ENCODE measurements around the gene PRELID2.

The PRELID2 gene

DNA sequence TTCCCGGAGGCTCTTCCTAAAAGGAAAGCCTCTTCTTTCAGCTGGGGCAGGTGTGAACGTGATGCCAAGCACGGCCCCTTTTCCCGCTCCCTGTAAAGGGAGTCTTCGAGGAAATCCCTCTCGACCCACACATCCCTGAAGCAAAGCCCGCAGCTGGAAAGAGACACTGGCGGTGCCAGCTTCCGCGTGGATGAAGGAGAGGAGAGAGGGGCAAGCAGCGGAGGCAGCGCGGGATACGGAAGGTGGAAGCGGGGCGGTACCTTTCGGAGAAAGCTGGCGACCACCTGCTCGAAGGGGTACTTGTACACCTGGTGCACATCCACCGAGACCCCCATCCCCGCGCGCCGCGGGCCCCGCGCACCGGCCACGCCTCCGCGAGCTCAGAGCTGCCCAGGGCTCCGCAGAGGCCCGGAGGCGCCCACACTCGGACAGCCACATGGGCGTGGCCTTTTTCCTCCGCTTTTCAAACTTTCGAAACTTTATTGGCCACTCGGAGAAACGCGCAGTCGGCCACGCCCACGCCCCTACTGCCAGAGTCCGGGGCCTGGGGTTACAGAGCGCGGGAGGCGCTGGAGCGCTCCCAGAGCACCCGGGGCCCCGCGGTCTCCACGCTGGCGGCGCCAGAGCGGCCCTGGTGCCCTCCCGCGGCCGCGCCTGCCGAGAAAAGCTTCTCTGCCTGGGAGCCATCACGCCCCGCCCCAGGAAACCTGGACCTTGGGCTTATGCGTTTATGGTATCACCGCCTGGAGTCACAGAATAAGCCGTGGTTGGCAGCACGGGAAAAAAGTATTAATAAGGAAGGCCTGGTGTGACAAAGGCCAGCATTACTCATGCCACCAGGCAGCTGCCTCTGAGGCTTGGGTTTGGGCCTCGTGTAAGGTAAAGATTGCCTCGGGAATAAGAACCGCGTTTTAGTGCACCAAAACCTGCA is at the start of gene PRELID2:
Gene PRELID2, minus strand, starts transcription at position 426 of the 931 bp plus-strand sequence. Its CDS starts 91 bp downstream, at position 335.
- peak; percentile 59 to 72 for ATAC-seq

DNA sequence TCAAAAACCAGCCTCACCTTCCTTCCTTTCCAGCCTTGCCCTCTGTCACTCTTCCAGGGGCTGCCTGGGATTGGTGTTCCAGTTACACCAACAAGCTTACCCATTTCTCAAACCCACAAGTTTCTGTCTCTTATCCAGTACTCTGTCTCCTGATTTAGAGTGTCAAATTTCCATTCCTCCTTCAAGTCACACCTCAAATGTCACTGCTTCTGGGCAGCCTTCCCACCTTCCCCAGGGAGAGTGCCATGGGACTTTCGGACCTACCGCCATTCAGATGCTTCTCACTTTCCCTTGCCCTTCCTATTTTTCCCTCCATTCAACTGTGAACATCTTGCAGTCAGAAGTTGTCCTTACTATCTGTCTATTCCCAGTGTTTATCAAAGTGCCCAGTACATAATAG is 39.6 kb upstream of the PRELID2 start:
- ATAC-seq, result no peak

DNA sequence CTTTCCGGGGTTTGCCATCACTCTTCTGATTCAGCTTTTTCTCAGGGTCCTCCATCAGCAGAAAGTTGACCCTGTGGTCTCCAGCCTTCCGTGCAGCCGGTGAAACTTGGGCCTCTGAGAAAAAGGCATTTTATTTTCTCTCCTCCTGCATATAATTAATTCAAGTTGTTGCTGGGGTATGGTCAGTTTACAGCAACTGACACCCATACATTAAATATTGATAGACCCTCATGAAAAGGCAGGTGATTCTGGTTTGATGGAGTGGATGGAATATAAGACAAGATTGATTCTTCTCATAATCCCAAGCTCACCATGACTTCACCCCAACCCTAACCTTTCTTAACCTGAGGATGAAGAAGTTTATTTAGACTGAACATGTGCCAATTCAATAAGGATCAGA is 37.8 kb upstream of the PRELID2 start, which contains the start of gene GRXCR2:
Gene GRXCR2, minus strand, starts transcription at position 101 of the 400 bp plus-strand sequence. Its CDS starts 46 bp downstream, at position 55.
- ATAC-seq, result no peak

DNA sequence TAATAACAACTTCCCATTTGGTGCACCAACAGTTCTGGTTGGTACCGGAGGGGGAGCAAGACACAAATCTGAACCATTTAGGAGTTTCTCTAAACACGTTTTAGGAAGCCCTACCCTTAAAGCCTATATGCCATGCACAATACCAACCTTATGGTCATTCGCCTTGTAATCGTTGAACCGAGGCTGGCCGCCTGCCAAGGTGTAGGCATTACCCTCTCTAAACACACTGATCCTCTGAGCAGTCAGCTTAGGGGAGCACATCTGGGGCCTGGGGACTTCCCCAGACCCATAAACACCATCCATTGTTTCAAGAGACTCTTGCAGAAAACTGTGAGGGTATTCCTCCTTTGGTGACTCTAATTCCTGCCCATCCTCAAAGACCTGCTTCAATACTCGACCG is 37.3 kb upstream of the PRELID2 start:
- ATAC-seq, result no peak

DNA sequence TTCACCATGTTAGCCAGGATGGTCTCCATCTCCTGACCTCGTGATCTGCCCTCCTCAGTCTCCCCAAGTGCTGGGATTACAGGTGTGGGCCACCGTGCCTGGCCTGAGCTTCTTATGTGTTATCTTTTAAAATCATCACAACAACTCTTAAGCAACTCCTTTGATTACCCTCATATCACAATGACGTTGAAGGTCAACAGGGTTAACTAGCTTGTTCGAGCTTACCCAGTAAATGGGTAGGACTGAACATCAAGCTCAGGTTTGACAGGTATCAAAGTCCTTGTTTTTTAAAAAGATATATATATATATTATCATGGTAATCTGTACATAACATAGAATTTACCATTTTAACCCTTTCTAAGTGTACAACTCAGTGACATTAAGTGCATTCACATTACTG is 34.6 kb upstream of the PRELID2 start:
- ATAC-seq, result no peak

DNA sequence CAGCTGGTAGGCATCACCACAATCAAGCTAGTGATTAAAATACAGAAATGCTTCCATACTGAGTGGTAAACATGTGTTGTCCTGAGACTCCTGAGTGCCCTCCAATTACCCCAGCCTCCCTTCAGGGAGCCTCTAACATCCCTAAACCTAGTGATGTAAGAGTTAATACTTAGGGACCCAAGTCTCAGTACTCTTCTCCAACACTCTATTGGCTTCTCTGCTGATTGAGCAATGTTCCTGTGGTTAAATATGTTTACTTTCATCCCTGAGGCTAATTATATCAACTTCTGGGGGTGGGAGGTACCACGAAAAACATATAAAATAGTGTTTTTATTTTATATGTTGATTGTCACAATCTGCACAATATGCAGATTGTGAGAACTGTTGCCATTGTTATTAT is 32.7 kb upstream of the PRELID2 start:
- ATAC-seq, result no peak

DNA sequence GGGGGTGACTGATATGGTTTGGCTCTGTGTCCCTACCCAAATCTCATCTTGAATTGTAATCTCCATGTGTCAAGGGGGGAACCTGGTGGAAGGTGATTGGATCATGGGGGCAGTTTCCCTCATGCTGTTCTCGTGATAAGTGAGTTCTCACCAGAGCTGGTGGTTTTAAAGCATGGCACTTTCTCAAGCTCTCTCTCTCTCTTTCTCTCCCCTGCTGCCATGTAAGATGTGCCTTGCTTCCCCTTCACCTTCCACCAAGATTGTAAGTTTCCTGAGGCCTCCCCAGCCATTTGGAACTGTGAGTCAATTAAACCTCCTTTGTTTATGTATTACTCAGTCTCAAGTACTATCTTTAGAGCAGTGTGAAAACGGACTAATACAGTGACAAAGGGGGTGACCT is 29.3 kb upstream of the PRELID2 start:
- ATAC-seq, result peak in 1 of 2 donors; percentile 25

DNA sequence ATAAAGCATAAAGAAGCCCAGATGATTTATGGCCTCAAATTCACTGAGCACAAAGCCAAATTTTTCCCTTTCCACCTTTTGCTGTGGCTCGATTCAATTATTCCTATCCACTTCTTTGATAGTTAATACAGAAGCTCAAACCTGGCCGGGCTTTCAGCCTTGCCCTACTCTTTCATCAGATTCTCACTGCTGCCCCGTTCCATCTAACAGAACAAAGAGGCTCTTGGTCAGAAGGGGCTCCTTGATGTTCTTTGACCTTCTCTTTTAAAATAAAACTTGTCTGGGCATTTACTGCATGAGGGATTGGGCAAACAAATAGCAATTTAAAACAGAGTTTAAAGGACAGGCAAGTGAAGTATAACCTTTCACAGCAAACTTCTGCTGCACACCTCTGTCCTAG is 27.9 kb upstream of the PRELID2 start:
- no peak for ATAC-seq

DNA sequence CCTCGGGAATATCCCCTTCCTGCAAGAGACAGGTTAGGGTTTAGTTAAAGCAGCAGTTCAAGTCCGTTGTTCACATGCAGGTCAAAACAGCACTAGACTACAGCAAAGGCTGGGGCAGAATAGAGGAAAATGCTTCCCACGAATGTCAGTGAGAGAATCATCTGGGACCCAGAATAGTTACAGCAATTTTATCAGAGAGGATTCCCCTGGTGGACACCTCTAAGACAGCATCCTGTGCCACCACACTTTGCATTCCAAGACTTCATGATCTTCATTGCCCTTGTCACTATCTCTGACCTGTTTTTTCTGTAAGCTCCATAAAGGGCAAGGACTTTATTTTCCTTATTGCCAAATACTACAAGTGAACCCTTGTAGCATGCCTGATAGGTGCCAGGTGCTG is 24.8 kb upstream of the PRELID2 start:
- ATAC-seq, result no peak

DNA sequence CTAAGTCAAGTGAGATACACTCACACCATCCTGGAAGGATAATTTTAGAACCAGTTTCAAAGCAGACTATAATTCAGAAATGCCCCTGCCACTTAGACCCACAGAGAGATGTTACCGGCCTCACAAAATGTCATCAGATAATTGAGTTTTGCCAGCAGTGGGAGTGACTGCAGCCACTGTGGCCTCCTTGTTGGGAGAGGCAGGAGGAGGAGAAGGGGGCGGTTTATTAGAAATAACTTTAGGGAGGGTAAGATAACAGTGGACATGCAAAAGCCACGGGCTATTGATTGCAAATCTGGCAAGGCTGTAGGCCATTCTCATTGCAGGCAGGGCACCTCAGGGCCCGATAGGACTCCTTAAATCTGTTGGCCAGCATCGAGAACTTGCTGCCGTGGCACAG is 24.3 kb upstream of the PRELID2 start:
- ATAC-seq, result no peak

DNA sequence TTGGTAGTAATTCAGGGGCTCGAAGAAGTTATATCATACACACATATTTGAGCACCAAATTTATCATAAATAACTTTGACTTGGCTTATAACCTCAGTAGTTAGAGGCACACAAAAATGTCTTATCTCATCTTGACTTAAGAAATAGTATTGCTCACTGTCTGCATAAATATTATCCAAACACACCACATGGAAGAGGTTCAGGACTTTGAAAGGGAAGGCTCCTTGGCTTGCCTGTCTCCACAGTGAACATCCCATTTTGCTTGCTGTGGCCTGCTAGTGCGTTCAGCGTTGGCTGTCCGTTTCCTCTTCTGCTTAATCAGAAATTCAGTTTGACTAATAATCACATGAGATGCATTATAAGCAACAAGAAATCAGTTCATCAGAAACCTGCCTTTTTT is 23.8 kb upstream of the PRELID2 start:
- ATAC-seq, result no peak

DNA sequence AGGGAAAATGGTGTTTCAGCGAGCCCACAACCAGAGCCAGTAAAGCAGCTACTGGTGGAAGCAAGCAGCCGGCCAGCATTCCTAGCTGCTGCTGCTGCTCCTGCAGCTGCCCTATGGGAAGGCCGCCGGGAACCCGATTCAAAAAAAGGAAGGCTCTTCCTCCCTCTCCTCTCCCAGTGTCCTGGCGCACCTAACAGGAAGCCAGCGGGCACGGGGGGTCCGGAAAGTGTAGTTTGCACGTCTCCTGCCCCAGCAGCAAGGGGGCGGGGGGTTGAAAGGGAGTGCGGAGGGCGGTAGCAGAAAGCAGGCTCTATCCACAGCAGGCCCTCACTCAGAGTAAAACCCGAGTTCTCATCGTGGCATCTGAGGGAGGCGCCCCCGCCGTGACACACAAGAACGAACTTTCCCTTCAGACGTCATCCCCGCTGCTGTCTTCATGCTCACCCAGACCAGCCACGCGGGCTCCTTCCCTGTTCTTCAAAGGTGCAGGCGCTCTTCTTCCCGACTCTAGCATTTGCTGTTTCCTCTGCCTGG is 21.2 kb upstream of the PRELID2 start:
- ATAC-seq, result peak; percentile 45 to 58

DNA sequence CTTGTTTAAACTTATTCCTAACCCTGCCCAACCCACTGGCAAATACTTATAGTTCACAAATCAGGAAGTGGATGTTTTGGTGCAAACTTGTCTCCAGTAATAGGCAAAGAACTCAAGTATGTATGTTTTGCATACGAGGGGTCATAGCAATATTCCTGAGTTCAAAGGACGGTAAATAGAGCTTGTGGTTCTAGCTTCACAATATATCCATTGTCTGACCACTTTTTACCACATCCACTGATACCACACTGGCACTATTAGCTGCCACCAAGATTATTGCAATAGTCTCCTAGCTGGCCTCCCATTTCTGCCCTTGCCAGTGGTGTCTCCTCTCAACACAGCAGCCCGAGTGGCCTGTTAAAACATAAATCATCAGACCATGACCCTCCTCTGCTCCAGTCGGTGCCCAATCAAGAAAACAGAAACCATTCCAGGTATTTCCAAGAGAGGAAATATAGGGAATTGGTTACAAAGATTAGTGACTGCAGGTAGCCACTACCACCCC is 20.7 kb upstream of the PRELID2 start:
- ATAC-seq, result no peak

DNA sequence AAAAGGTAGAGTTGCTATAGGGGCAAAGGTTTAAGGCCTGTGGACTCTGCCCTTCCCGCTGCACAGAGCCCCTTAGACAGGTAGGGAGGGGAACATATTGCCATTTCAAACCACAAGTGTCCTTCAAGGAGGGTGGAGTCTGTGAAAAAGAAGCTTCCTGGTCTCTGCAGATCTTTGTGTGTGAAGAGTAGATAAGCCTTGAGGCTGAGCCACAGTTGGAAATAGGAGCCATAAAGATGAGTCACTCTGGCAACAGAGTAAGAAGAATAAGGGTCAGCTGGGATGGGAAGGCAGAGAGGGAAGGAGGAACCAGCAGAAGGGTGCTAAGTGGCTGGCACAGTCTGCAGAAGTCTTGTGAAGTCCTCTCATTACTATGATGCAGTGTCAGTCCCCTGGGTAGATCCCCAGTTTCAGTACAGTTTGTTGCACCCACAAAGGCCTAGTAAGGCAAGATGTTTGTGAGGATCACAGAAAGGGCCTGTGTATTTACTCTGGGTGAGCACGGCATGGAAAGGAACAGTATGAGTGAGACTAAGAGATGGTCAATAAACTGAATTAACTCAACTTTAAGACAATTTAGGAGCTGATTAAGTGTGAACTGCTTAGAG is 19.6 kb upstream of the PRELID2 start:
- no peak for ATAC-seq

DNA sequence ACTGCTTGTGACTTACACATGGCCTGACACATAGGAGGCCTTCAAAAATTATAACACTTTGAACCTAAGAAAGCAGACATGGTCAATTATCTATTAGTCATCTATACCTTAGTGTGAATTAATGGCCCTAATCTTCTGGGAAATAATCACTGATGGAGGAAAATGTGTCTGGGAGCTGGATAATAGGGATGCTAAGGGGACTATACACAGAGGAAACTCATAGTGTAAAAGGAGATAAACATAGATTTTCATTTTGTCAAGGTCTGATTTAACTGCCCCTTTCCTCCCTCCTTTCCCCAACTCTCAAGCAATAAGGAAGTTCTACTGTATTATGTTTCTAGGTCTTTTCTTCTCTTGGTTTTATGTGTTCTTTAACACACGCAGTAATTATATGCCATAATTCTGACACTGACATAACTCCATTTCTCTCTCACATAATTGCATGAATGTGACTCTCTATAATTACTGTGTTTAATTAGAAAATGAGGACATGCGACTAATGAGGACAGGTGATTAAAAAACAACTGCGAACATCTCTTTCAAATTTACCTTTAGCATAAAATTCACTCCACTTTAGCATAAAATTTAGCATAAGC is 18.7 kb upstream of the PRELID2 start:
- no peak for ATAC-seq

DNA sequence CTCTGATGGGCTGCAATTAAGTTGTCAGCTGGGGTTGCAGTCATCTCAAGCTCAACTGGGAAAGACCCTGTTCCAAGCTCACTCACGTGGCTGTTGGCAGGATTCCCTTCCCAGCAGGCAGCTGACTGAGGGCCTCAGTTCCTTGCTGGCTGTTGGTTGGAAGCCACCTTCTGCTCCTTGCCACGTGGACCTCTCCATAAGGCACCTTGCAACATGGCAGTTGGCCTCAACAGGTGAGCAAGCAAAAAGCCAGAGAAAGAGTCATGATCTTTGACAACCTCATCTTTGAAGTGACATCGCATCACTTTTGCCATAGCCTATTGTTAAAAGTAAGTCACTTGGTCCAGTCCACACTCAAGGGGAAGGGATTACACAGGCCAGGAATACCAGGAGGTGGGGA is 17.8 kb upstream of the PRELID2 start:
- no peak for ATAC-seq

DNA sequence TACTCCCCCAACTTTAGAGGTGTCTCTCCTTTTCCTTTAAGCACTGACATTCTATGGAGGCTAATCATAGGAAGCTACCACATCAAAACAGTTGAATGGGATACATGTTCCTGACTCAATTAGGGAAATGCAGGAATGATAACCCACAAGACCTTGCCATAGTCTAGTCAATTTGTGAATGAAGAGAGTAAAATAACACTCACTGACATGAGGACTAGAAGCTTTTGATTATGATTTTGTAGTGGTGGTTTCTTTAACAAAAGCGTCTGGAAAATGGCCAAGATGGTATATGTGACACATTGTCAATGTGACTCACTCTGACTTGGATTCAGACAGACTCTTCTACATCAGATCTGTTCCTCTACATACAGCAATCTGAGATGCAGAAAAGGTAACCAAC is 13.7 kb upstream of the PRELID2 start:
- ATAC-seq, result no peak

DNA sequence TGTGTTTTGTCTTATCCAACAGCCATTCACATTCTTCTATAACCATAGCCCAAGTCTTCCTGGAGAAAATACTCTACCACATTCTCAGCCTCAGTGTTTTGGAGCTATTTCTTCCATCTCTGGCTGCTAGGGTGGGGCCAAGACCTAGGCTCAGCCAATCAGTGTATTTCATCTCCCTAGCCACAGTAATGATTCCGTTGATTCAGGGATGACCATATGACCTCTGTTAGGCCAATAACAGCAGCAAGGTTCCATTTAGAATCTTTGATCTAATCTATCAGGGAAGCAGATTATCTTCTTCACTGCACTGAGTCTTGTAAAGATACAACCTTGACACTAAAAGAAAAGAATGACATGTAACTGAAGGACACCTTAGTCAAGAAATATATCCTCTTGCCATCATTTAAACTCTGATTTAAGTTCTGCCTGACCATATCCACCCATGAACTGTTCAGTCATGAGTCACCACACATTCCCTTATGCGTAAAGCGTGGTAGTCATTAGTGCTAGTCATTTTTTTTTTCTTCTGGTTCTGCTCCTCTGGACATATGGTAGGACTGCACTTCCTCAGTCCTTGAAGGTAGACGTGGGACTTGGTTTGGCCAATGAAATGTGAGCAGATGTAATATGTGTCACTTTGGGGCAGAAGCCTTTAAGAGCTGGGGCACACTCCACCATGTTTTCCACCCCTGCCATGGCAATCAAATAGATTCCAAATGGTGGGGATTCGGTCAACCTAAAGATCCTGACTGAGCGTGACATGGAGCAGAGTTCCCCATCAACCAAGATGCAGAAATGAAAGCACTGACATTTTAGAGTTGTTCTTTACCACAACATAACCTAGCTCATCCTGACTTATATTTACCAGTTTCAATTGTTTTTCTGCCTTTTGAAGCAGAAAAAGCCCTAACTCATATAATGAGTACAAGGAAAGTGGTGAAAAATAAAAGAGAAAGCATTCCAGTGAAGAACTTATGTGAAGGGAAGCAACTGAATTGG is 12.7 kb upstream of the PRELID2 start:
- no peak for ATAC-seq

DNA sequence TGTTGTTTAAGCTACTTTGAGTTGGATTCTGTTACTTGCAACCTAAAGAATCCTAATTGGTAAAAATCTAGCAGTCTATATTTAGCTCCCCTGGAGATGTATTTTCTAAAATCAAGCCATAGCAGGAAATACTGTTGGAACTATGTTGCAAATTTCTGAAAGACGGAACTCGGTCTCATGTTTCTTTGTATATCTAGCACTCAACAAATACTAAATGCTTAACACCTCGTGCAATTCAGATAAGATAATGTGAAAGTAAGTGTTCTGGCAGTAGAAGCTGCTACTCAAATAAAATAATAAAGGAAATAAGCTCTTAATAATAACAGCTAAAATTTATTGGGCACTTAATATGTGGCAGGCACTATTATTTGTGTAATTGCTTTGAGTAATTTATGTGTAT is 10.9 kb upstream of the PRELID2 start:
- no peak for ATAC-seq

DNA sequence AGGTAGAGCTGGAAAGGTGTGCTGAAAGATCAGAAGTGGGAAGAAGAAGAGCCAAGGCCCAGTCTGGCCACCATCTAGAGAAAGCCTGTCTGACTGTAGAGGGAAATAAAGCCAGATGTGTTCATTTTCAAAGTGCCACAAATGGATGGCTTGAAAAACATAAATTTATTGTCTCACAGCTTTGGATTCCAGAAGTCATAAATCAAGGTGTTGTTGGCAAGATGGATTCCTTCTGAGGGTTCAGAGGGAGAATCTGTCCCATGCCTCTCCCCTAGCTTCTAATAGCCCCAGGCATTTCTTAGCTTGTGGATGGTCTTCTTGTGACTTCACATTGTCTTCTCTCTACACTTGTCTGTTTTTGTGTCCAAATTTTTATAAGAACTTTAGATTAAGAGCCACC is 6.2 kb upstream of the PRELID2 start:
- no peak for ATAC-seq

DNA sequence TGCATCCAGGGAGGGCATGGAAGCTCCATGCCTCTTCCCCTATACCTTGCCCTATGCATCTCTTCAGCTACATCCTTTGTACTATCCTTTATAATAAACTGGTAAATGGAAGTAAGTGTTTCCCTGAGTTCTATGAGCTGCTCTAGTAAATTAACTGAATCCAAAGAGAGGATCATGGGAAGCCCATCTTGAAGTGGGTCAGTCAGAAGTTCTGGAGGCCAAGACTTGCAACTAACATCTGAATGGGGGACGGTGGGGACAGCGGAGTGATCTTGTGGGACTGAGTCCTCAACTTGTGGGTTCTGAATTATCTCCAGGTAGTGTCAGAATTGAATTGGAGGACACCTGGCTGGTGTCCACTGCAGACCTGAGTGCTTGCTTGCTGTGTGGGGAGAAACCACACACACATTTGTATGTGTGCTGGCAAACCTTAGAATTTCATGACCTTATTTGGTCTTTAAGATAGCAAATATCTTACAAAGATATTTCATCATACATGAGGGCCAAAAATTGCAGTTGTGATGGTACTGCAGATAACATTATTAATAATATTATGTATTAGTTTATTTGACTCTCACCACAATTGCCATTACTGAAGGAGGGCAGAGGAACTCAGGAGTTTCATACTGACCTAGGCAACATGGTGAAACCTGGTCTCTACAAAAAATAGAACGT is 5.5 kb upstream of the PRELID2 start:
- ATAC-seq, result no peak

Measured in activated CD4-positive, CD25-positive, alpha-beta regulatory T cell treated with anti-CD3 and anti-CD28 coated beads, Interleukin-2, amount 50 U/mL, for 24 hours (primary cell).